ENCODE data around the gene OST4.

The OST4 gene

DNA sequence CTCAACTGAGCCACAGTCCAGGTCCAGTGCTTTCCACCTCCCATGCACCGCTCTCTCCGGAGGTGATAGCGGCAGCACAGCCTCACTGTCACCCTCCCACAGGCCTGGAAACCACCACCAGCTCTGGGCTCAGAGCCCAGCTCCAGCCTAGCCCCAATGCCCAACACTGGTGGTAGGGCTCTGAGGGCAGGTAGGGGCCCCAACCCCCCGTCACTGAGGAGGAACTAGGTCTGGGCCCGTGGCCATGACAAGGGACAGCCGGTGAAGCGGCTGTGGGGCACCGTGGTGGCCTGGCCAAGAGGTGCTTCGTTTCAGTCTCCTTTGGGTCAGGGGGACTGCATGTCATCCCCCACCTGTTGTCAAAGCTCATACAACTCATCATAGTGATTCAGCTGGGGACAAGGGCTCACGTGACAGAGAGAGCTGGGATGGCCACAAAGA lies 44.2 kb downstream of the OST4 start:
- ChIA-PET POLR2A (interaction anchor here (0.5 to 1.2 kb wide), 3 partner anchors 11 to 324 kb away, joined by 3 read pairs; no protein-coding TSS in a partner anchor), CTCF (interaction anchor here (5.1 to 6.4 kb wide), 2 partner anchors 10 to 65 kb away, joined by 37 to 46 read pairs; no protein-coding TSS in a partner anchor)
- DNase-seq (ENCODE audit: low read depth, low spot score) = no peak
- TF ChIP-seq, protein P1, sequence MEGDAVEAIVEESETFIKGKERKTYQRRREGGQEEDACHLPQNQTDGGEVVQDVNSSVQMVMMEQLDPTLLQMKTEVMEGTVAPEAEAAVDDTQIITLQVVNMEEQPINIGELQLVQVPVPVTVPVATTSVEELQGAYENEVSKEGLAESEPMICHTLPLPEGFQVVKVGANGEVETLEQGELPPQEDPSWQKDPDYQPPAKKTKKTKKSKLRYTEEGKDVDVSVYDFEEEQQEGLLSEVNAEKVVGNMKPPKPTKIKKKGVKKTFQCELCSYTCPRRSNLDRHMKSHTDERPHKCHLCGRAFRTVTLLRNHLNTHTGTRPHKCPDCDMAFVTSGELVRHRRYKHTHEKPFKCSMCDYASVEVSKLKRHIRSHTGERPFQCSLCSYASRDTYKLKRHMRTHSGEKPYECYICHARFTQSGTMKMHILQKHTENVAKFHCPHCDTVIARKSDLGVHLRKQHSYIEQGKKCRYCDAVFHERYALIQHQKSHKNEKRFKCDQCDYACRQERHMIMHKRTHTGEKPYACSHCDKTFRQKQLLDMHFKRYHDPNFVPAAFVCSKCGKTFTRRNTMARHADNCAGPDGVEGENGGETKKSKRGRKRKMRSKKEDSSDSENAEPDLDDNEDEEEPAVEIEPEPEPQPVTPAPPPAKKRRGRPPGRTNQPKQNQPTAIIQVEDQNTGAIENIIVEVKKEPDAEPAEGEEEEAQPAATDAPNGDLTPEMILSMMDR (IDR thresholded peaks at IDR 0.05; ENCODE audit: insufficient read depth, low read length, missing control alignments) = no peak
- H3K4me3 ChIP-seq (ENCODE audit: low read depth, low read length) = no peak overlapping the region

- no peak overlapping the region for H3K4me3 ChIP-seq (ENCODE audit: low read depth, low read length)
- ChIA-PET POLR2A (no interaction called here), CTCF (interaction anchor here (1.1 to 6.4 kb wide), 4 partner anchors 9 to 180 kb away, joined by 3 to 46 read pairs (median 20); no protein-coding TSS in a partner anchor)
- TF ChIP-seq, protein P1 (IDR thresholded peaks at IDR 0.05; ENCODE audit: insufficient read depth, low read length, missing control alignments) = no peak
- no peak for DNase-seq (ENCODE audit: low read depth, low spot score)
These were observed 45.3 kb downstream of the OST4 start for GRCh38 chr2:27025861-27026851.

- ChIA-PET POLR2A (no interaction called here), CTCF (interaction anchor here (1.1 to 6.4 kb wide), 4 partner anchors 8 to 179 kb away, joined by 3 to 46 read pairs (median 20); no protein-coding TSS in a partner anchor)
- no peak for DNase-seq (ENCODE audit: low read depth, low spot score)
- TF ChIP-seq, protein P1 (IDR thresholded peaks at IDR 0.05; ENCODE audit: insufficient read depth, low read length, missing control alignments) = no peak
- no peak overlapping the region for H3K4me3 ChIP-seq (ENCODE audit: low read depth, low read length)
These were observed 46.1 kb downstream of the OST4 start for GRCh38 chr2:27025281-27025800.

GRCh38 chr2:27024812-27025211 lies 46.6 kb downstream of the OST4 start:
- ChIA-PET CTCF (interaction anchor here (1.0 to 6.4 kb wide), 4 partner anchors 8 to 62 kb away, joined by 3 to 46 read pairs (median 20); no protein-coding TSS in a partner anchor), POLR2A (no interaction called here)
- no peak for DNase-seq (ENCODE audit: low read depth, low spot score)
- no peak overlapping the region for H3K4me3 ChIP-seq (ENCODE audit: low read depth, low read length)
- TF ChIP-seq, protein P1 (IDR thresholded peaks at IDR 0.05; ENCODE audit: insufficient read depth, low read length, missing control alignments) = no peak

GRCh38 chr2:27024188-27024587 lies 47.3 kb downstream of the OST4 start:
- no peak overlapping the region for H3K4me3 ChIP-seq (ENCODE audit: low read depth, low read length)
- TF ChIP-seq, protein P1 (IDR thresholded peaks at IDR 0.05; ENCODE audit: insufficient read depth, low read length, missing control alignments) = peak; percentile 15
- CTCF ChIA-PET = interaction anchor here (1.0 to 6.4 kb wide), 5 partner anchors 7 to 63 kb away, joined by 3 to 46 read pairs (median 4); no protein-coding TSS in a partner anchor
- POLR2A ChIA-PET = no interaction called here
- DNase-seq (ENCODE audit: low read depth, low spot score) = no peak

- ChIA-PET POLR2A (no interaction called here), CTCF (interaction anchor here (1.0 to 6.4 kb wide), 7 partner anchors 6 to 178 kb away, joined by 3 to 46 read pairs (median 4); no protein-coding TSS in a partner anchor)
- no peak overlapping the region for H3K4me3 ChIP-seq (ENCODE audit: low read depth, low read length)
- DNase-seq (ENCODE audit: low read depth, low spot score) = no peak
- TF ChIP-seq, protein P1 (IDR thresholded peaks at IDR 0.05; ENCODE audit: insufficient read depth, low read length, missing control alignments) = no peak
These were observed 47.7 kb downstream of the OST4 start for GRCh38 chr2:27023740-27024139.
